Glomerular visceral epithelial cell (primary cell): ENCODE results near the gene ADAT3.
A peak's percentile ranks its signal among the peaks of the same experiment; 100 is the strongest.

Experiments
- DNase-seq: peaks from one replicate; pipeline ENCODE4 v3.0.0-alpha.2; 2016; ENCODE audit errors: extremely low spot score

Gene ADAT3

DNA sequence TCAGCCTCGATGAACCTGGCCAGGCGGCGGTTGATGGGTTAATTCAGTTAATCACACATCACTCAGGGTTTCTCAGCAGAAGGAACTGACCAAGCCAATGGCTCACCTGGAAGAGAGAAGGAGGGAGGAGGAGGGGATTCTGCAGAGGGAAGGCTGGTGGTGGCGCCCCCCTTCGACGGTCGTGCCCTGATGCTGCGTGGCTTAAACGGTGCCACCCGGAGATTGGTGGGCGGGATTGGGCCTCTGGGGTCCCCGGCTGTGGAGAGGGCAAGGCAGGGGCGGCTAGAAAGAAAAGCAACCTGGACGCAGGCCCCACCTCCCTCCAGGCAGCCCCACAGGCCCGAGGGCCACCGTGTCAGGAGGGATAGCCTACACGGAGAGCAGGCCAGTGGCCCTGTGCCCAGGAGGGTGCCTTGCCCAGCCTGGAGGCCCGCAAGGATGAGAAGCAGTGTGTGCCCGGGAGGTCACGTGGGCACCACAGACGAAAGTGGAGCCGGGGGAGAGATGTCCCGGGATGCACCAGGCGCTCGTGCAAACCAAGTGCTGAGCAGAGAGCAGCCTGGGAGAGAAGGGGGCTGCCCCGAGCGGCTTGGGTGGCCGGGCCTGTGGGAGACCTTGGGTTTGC lies 51.8 kb downstream of the ADAT3 start:
- no peak for DNase-seq

DNA sequence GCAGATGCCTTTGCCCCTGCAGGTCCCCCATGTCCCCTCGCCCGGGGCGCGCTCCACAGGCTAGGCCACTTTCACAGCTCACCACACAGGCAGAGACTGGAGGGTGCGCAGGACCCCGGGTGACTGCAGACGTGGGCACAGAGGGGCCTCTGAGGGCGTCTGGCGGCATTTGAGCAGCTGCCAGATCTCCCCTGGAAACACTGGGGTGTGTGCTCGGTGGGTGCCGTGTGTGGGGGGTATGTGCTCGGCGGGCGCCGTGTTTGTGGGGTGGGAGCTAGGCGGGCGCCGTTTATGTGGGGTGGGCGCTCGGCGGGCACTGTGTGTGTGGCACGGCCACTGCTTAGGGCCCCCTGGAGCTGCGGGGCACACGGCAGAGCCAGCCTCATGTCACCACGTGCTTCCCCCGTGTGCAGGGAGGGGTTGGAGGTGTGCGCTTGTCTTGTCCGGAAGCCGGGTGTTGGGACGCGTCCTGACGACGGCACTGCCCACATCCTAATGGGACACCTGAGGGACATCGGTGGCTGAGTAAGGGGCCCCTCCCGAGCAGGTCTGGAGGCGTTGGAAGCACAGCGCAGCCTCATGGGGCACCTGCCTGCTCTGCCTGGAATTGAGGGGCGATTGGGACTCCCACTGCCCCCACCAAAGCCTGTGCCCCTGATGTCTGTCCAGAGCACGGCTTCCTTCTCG lies 52.5 kb downstream of the ADAT3 start:
- DNase-seq = no peak

DNA sequence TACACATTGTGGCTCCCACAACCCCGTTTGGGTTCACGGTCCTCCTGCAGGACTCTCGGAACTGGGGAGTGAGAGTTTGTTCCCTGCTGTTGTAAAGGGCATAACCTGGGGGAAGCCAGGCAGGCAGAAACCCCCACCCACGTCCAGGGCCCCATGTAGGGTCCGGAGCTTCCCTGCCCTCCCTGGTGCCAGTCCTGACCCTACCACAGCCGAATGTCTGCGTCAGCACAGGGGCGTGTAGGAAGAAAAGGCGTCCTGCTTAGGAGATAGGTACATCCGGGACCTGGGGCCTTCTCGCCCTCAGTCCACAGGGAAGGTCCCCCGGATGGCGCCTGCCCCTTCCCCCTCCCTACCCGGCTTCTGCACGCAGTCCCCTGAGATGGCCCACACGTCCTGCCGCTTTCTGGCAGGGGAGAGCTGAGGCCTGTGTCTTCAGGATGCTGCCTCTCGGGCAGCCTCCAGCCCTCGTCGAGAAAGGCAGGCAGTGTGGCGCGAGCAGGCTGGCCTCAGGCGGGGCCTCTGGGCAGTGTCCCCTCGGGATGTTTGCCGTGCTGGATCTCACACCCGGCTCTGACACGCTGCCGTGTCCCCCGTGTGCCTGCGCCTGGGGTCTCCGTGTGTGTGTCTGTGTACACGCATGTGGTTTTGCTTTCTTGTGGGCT lies 54.9 kb downstream of the ADAT3 start:
- no peak for DNase-seq

DNA sequence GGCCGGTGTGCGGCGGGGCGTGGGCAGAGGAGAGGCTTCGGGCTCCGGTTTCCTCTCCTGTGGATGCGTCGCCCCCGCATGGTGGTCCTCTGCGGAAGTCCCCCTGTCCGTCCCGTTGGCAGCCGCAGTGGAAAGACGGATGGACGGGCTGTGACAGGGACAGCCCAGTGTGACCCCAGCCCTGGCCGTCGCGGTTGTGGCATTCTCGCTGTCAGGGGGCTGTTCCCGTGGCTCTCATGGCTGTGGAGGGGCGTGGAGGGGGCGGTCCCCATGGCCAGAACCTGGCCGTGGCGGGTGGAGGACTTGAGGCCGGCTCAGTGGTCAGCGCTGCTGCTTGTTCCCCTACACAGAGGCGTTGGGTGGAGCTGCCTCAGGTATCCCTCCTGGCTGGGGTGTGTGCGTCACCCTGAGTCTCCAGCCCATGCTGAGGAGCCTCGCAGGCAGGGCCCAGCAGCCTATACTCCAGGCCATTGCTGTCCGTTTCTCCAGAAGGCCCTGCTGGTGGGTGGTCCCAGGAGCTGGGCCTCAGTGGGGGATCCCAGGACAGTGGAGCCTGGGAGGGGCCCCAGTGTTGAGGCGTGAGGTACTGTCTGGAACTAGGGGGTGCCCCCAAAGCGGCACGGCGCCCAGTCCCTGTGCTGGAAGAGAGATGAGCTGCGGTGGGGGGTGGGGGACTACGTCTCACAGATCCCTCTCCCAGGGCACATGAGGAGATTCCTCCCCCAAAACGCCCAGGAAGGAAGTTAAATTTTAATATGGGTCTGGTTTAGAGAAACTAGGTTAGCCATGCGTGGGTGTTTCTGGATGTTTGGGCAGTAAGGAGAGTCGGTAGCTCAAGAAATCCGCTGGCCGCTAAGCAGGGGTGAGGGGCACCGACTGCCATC lies 56.0 kb downstream of the ADAT3 start:
- peak; percentile 63 for DNase-seq

DNA sequence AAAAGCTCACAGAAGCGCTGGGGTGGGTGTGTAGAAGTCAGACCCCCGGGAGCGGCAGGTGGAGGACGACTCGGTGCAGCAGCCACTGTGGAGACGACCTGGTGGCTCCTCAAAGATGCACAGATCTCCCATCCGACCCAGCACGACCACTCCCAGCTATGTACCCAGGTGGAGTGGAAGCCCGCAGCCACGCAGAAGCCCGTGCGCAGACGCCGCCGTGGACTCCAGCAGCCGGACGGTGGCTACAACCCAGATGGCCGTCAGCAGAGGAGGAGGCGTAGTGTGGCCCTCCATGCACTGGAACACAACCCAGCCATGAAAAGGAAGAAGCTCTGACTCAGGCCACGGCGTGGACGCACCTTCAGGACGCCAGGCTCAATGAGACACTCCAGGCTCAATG lies 57.5 kb downstream of the ADAT3 start:
- no peak for DNase-seq
